GM12878 (cell line): ENCODE results near the gene SLC7A1. TPM values are rescaled to one million over a fixed set of nuclear protein-coding genes. Genes with fewer than 3 reads are reported as not detected.

ENCODE experiments used
- ATAC-seq: fragments of 200-7000 bp; cut with Tn5 transposase; 3 replicates; pipeline ENCODE4 v1.9.1; 2020; ENCODE audit warnings: mild to moderate bottlenecking, moderate library complexity
- BruUV-seq: library from RNA; stranded (reverse); fragments of 400-500 nt; replicated peaks from 2 replicates; lab custom pipeline; 2021; lab: Mats Ljungman, UMichigan
- CTCF ChIA-PET: fragments of 300-600 bp; sonication (Branson Sonifier 250); formaldehyde crosslinking; extraction: SDS; loops from one replicate; lab custom pipeline; 2021; ENCODE audit warnings: inconsistent platforms; lab: Yijun Ruan, JAX
- POLR2A ChIA-PET: fragments of 350-600 bp; formaldehyde crosslinking; extraction: SDS; loops from one replicate; lab custom pipeline; 2021; ENCODE audit warnings: inconsistent platforms; lab: Charles Lee
- RAD21 ChIA-PET: fragments of 300-600 bp; sonication (Branson Sonifier 250); formaldehyde crosslinking; loops from one replicate; lab custom pipeline; 2023; ENCODE audit warnings: antibody characterized with exemption; ENCODE audit not compliant: unreplicated experiment; lab: Charles Lee
- SMC1A ChIA-PET: fragments of 300-600 bp; sonication (Branson Sonifier 250); formaldehyde crosslinking; loops from one replicate; lab custom pipeline; 2023; ENCODE audit not compliant: unreplicated experiment, uncharacterized antibody; lab: Charles Lee
- DNase-seq: peaks from one replicate; pipeline ENCODE4 v3.0.0-alpha.2; 2011; ENCODE audit warnings: low read depth, low spot score
- FAIRE-seq: peaks from 3 replicates; lab custom pipeline; 2011; peaks lifted over from hg19 to GRCh38; lab: Jason Lieb, UNC
- H2AFZ ChIP-seq: 2 replicates; pipeline ENCODE4 v1.6.0; 2011; ENCODE audit warnings: low read depth, low read length, control low read depth; ENCODE audit not compliant: control insufficient read depth
- H3K27ac ChIP-seq: 2 replicates; pipeline ENCODE4 v1.5.1; 2011; ENCODE audit warnings: control low read depth; ENCODE audit not compliant: control insufficient read depth, insufficient read depth
- H3K27me3 ChIP-seq, 2 experiments: replicated peaks in 1 of 2; 2 replicates each; pipeline versions ENCODE4 v1.6.0 to v1.6.1; 2011; ENCODE audit warnings: low read length in 1 of 2; ENCODE audit not compliant: control insufficient read depth in 2 of 2, insufficient read depth in 2 of 2
- H3K36me3 ChIP-seq, 2 experiments: 2 replicates each; pipeline ENCODE4 v1.5.1; 2011; ENCODE audit warnings: low read length in 1 of 2; ENCODE audit not compliant: control insufficient read depth in 2 of 2, insufficient read depth in 2 of 2
- H3K4me1 ChIP-seq: 2 replicates; pipeline ENCODE4 v1.6.1; 2011; ENCODE audit warnings: mild to moderate bottlenecking, low read length, moderate library complexity, mixed read lengths; ENCODE audit not compliant: control insufficient read depth, insufficient read depth
- H3K4me2 ChIP-seq: 2 replicates; pipeline ENCODE4 v1.6.0; 2011; ENCODE audit warnings: control low read depth; ENCODE audit not compliant: control insufficient read depth, insufficient read depth
- H3K4me3 ChIP-seq: fragments of 200-600 bp; sonication (generic); 2 replicates; pipeline ENCODE4 v1.5.1; 2016
- H3K79me2 ChIP-seq: 2 replicates; pipeline ENCODE4 v1.6.0; 2011; ENCODE audit warnings: low read length; ENCODE audit not compliant: control insufficient read depth, insufficient read depth
- H3K9ac ChIP-seq: 2 replicates; pipeline ENCODE4 v1.8.0; 2011; ENCODE audit warnings: low read length, control low read depth, mixed read lengths; ENCODE audit not compliant: control insufficient read depth, insufficient read depth
- H3K9me3 ChIP-seq: replicated peaks from 3 replicates; pipeline ENCODE4 v1.5.1; 2011; ENCODE audit warnings: mild to moderate bottlenecking, low read length; ENCODE audit not compliant: control insufficient read depth, insufficient read depth
- H4K20me1 ChIP-seq: 2 replicates; pipeline ENCODE4 v1.6.0; 2011; ENCODE audit not compliant: control insufficient read depth, insufficient read depth
- CREM ChIP-seq: IDR thresholded peaks from 2 replicates; pipeline ENCODE4 v1.6.1; 2014; ENCODE audit warnings: antibody characterized with exemption, low read depth
- FOXM1 ChIP-seq: IDR thresholded peaks from 2 replicates; pipeline ENCODE4 v1.6.1; 2012; ENCODE audit warnings: low read depth, mild to moderate bottlenecking, inconsistent platforms, low read length, moderate library complexity
- HDAC2 ChIP-seq: fragments of 200-600 bp; sonication (generic); IDR thresholded peaks from 2 replicates; pipeline ENCODE4 v1.6.1; 2017
- IKZF1 ChIP-seq: fragments of 450-650 bp; conservative IDR thresholded peaks from 2 replicates; pipeline ENCODE4 v1.6.1; 2017; ENCODE audit warnings: antibody characterized with exemption, mild to moderate bottlenecking
- MTA3 ChIP-seq: IDR thresholded peaks from 2 replicates; pipeline ENCODE4 v1.6.1; 2012; ENCODE audit warnings: low read length, inconsistent platforms, borderline replicate concordance
- MYC ChIP-seq: IDR thresholded peaks from 2 replicates; pipeline ENCODE4 v1.6.1; 2011; ENCODE audit warnings: mild to moderate bottlenecking, low read length, moderate library complexity, inconsistent platforms; ENCODE audit not compliant: insufficient read depth, insufficient replicate concordance, insufficient read length, severe bottlenecking
- RB1 ChIP-seq: fragments of 450-650 bp; formaldehyde crosslinking; IDR thresholded peaks from 2 replicates; pipeline ENCODE4 v1.6.1; 2017; ENCODE audit warnings: mild to moderate bottlenecking, borderline replicate concordance
- RELA ChIP-seq: fragments of 450-650 bp; IDR thresholded peaks from 2 replicates; pipeline ENCODE4 v1.8.0; 2014; ENCODE audit warnings: borderline replicate concordance; ENCODE audit not compliant: partially characterized antibody
- RUNX3 ChIP-seq: IDR thresholded peaks from 2 replicates; pipeline ENCODE4 v1.6.1; 2012; ENCODE audit warnings: low read length, inconsistent platforms
- SKIL ChIP-seq: fragments of 450-650 bp; IDR thresholded peaks from 2 replicates; pipeline ENCODE4 v1.6.1; 2017; ENCODE audit warnings: mild to moderate bottlenecking, low read depth, inconsistent platforms; ENCODE audit not compliant: poor library complexity, severe bottlenecking
- STAT1 ChIP-seq: fragments of 450-650 bp; conservative IDR thresholded peaks from 2 replicates; pipeline ENCODE4 v1.6.1; 2014; ENCODE audit warnings: antibody characterized with exemption, mild to moderate bottlenecking
- TBL1XR1 ChIP-seq: IDR thresholded peaks from 2 replicates; pipeline ENCODE4 v1.6.1; 2012; ENCODE audit warnings: low read depth, low read length, improper control_type of control experiment
- ZNF622 ChIP-seq: fragments of 450-650 bp; IDR thresholded peaks from 2 replicates; pipeline ENCODE4 v1.6.1; 2017; ENCODE audit warnings: mild to moderate bottlenecking, inconsistent platforms
- WGBS: methylation state at CpG from one replicate; pipeline ENCODE4 v1.1.6; 2016; ENCODE audit warnings: low lambda C conversion rate; ENCODE audit not compliant: insufficient replicate concordance, insufficient coverage; ENCODE audit errors: missing lambda C conversion rate; 5-methylcytosine and 5-hydroxymethylcytosine counted together
- in situ Hi-C: fragments of 300-500 bp; cut with MboI; formaldehyde crosslinking; loops from 9 replicates; pipeline ENCODE4 v1.14.3; 2018; ENCODE audit warnings: mixed read lengths
- intact Hi-C: fragments of 100-400 bp; cut with micrococcal nuclease; formaldehyde crosslinking; loops from one replicate; pipeline ENCODE4 v1.14.2; 2022; ENCODE audit not compliant: unreplicated experiment
- polyA plus RNA-seq, 11 experiments: library from polyadenylated mRNA; depleted of rRNA in 4 of 11; unstranded in 6 of 11; stranded (reverse) in 5 of 11; fragments of >200 nt; fragmentation: Nextera tagmentation in 4 of 11; fragmentation: Illumina TruSeq in 1 of 11; extraction: Ambion mirVana in 4 of 11; extraction: Trizol in 1 of 11; gene quantifications; 1 replicate in 1 of 11; 2 replicates in 10 of 11; pipeline versions ENCODE4 v1.2.1 to v1.2.3, GENCODE V29; 2011 to 2016; ENCODE audit warnings: inconsistent platforms in 2 of 11, missing spikeins in 2 of 11, low read depth in 1 of 11
- total RNA-seq, 4 experiments: library from RNA; depleted of rRNA in 3 of 4; stranded (reverse); fragments of >200 nt in 3 of 4; fragmentation: Illumina TruSeq in 1 of 4; extraction: Trizol in 1 of 4; gene quantifications; 2 replicates each; pipeline versions ENCODE4 v1.2.1 to v1.2.3, GENCODE V29; 2013 to 2021

Gene SLC7A1
- total and polyA plus RNA-seq, 10 of the 15 experiments (the other 5 are each of a cell fraction or from before 2014, with no cell fraction given): 6.4 to 91.7 (median 23.4) TPM

- Histone ChIP-seq H3K9me3 (no peaks in the 10 kb centered on the region), H3K27ac (no peak overlapping the region), H4K20me1 (no peaks in the 10 kb centered on the region), H3K36me3 (no peaks in the 10 kb centered on the region; a peak in 3 of 4 replicates), H2AFZ (no peak overlapping the region), H3K4me1 (no peaks in the 10 kb centered on the region), H3K79me2 (peaks cover 71% of the 10 kb centered on the region), H3K4me3 (no peak overlapping the region), H3K9ac (no peak overlapping the region), H3K27me3 (no peaks in the 10 kb centered on the region), H3K4me2 (no peak overlapping the region)
- CTCF ChIA-PET: no interaction called here
- ATAC-seq: no peak
- no peak for TF ChIP-seq RB1
- no peak for TF ChIP-seq HDAC2
- TF ChIP-seq TBL1XR1: no peak
- intact Hi-C loops: no loop called here
- no TSS peak for BruUV-seq
- RAD21 ChIA-PET: no interaction called here
- 85% methylated on average over 18 of the region's 18 CpGs for WGBS
- DNase-seq: no peak
- no peak for FAIRE-seq
- POLR2A ChIA-PET: no interaction called here
- in situ Hi-C loops: no loop called here
- SMC1A ChIA-PET: no interaction called here
Measured at GRCh38 chr13:29578300-29579085, 17.0 kb downstream of the SLC7A1 start.

- ATAC-seq: no peak
- SMC1A ChIA-PET: interaction anchor here (0.7 kb wide), 1 partner anchor 9 kb away, joined by 3 read pairs; no protein-coding TSS in a partner anchor
- H3K27me3 ChIP-seq: no peaks in the 10 kb centered on the region
- no peak overlapping the region for H3K9ac ChIP-seq
- H3K4me1 ChIP-seq: no peaks in the 10 kb centered on the region
- H4K20me1 ChIP-seq: no peaks in the 10 kb centered on the region
- POLR2A ChIA-PET: no interaction called here
- TSS peak; percentile 10 for BruUV-seq
- CTCF ChIA-PET: interaction anchor here (0.6 kb wide), 1 partner anchor 348 kb away, joined by 3 read pairs; no protein-coding TSS in a partner anchor
- no peak overlapping the region for H3K27ac ChIP-seq
- WGBS: 89% methylated on average over 18 of the region's 18 CpGs
- intact Hi-C loops (no loop called here), in situ Hi-C loops (no loop called here)
- peaks cover 70% of the 10 kb centered on the region for H3K79me2 ChIP-seq
- no peak overlapping the region for H3K4me3 ChIP-seq
- RAD21 ChIA-PET: no interaction called here
- no peaks in the 10 kb centered on the region for H3K9me3 ChIP-seq
- H3K4me2 ChIP-seq: no peak overlapping the region
- no peaks in the 10 kb centered on the region; a peak in 3 of 4 replicates for H3K36me3 ChIP-seq
- FAIRE-seq: no peak
- no peak overlapping the region for H2AFZ ChIP-seq
- no peak for DNase-seq
- TF ChIP-seq RELA (no peak), IKZF1 (no peak), ZNF622 (no peak), MTA3 (no peak), SKIL (no peak), CREM (no peak), STAT1 (no peak), FOXM1 (no peak), MYC (no peak), RUNX3 (no peak)
Measured at GRCh38 chr13:29577136-29578051, 18.1 kb downstream of the SLC7A1 start.
